Measurements from ENCODE around the gene SLC34A3.
A peak's percentile ranks its signal among the peaks of the same experiment; 100 is the strongest.

SLC34A3 gene

GRCh38 chr9:137263506-137263905 is 32.8 kb downstream of the SLC34A3 start:
- no peak for DNase-seq

- DNase-seq, result no peak
Measured at GRCh38 chr9:137264067-137264466, 33.4 kb downstream of the SLC34A3 start.

- no peak for DNase-seq
Measured at GRCh38 chr9:137265496-137266161, 34.9 kb downstream of the SLC34A3 start.

- DNase-seq, result no peak
Measured at GRCh38 chr9:137266162-137266527, 35.4 kb downstream of the SLC34A3 start.

- no peak for DNase-seq
Measured at GRCh38 chr9:137266585-137267453, 36.1 kb downstream of the SLC34A3 start.

- DNase-seq, result no peak
Measured at GRCh38 chr9:137267933-137268355, 37.2 kb downstream of the SLC34A3 start.

GRCh38 chr9:137268538-137269201 is 38.0 kb downstream of the SLC34A3 start:
- DNase-seq, result no peak

- no peak for DNase-seq
Measured at GRCh38 chr9:137269231-137269772, 38.6 kb downstream of the SLC34A3 start.

GRCh38 chr9:137270929-137271695 is 40.4 kb downstream of the SLC34A3 start:
- no peak for DNase-seq

- no peak for DNase-seq
Measured at GRCh38 chr9:137271696-137272076, 41.0 kb downstream of the SLC34A3 start.

- DNase-seq, result no peak
Measured at GRCh38 chr9:137272241-137273094, 41.8 kb downstream of the SLC34A3 start.

GRCh38 chr9:137273095-137273490 is 42.4 kb downstream of the SLC34A3 start:
- DNase-seq, result no peak

GRCh38 chr9:137273611-137274320 is 43.1 kb downstream of the SLC34A3 start:
- DNase-seq, result no peak

GRCh38 chr9:137275203-137275587 is 44.5 kb downstream of the SLC34A3 start:
- DNase-seq, result no peak

GRCh38 chr9:137275588-137276472 is 45.1 kb downstream of the SLC34A3 start:
- no peak for DNase-seq

- peak; percentile 65 for DNase-seq
Measured at GRCh38 chr9:137276473-137277328, 46.0 kb downstream of the SLC34A3 start.

GRCh38 chr9:137277329-137278041 is 46.8 kb downstream of the SLC34A3 start, which contains the start of gene TOR4A:
Gene TOR4A, plus strand, starts transcription at chr9:137277726. Its CDS starts 964 bp downstream, at chr9:137278690.
- peak; percentile 65 for DNase-seq

GRCh38 chr9:137278061-137278701 is 47.5 kb downstream of the SLC34A3 start:
- DNase-seq, result no peak
